KMS-11 (cell line): ENCODE measurements around the gene ABTB2.

Experiments used
- H2AFZ ChIP-seq: fragments of 200-600 bp; sonication (generic); 2 replicates; pipeline ENCODE4 v1.6.1; 2016; ENCODE audit warnings: antibody characterized with exemption, mixed run types, low read depth
- H3K27ac ChIP-seq: fragments of 200-600 bp; sonication (generic); 2 replicates; pipeline ENCODE4 v1.6.1; 2016; ENCODE audit warnings: mild to moderate bottlenecking, mixed run types
- H3K27me3 ChIP-seq: fragments of 200-600 bp; sonication (generic); 2 replicates; pipeline ENCODE4 v1.6.1; 2017; ENCODE audit warnings: mild to moderate bottlenecking, low read depth, mixed run types, moderate library complexity; ENCODE audit not compliant: insufficient read depth
- H3K36me3 ChIP-seq: fragments of 200-600 bp; sonication (generic); 2 replicates; pipeline ENCODE4 v1.6.1; 2017; ENCODE audit warnings: mild to moderate bottlenecking, mixed run types; ENCODE audit not compliant: insufficient read depth
- H3K4me1 ChIP-seq: fragments of 200-600 bp; sonication (generic); 2 replicates; pipeline ENCODE4 v1.6.1; 2016; ENCODE audit warnings: mild to moderate bottlenecking, low read depth, mixed run types; ENCODE audit not compliant: poor library complexity, severe bottlenecking
- H3K4me2 ChIP-seq: fragments of 200-600 bp; sonication (generic); 2 replicates; pipeline ENCODE4 v1.7.0; 2016; ENCODE audit warnings: mild to moderate bottlenecking, mixed run types
- H3K4me3 ChIP-seq: fragments of 200-600 bp; sonication (generic); IDR thresholded peaks from 2 replicates; pipeline ENCODE4 v1.6.1; 2017; ENCODE audit warnings: low read depth, low read length, mixed read lengths; ENCODE audit not compliant: insufficient read depth
- H3K79me2 ChIP-seq: fragments of 200-600 bp; sonication (generic); 2 replicates; pipeline ENCODE4 v1.6.1; 2016; ENCODE audit warnings: low read depth, mixed run types; ENCODE audit not compliant: insufficient read depth
- H3K9ac ChIP-seq: fragments of 200-600 bp; sonication (generic); 2 replicates; pipeline ENCODE4 v1.6.1; 2016; ENCODE audit warnings: mild to moderate bottlenecking, mixed run types
- H4K20me1 ChIP-seq: fragments of 200-600 bp; sonication (generic); 2 replicates; pipeline ENCODE4 v1.6.1; 2016; ENCODE audit warnings: mild to moderate bottlenecking, mixed run types; ENCODE audit not compliant: insufficient read depth
- CTCF ChIP-seq: fragments of 200-600 bp; sonication (generic); conservative IDR thresholded peaks from 2 replicates; pipeline ENCODE4 v1.6.1; 2017; ENCODE audit warnings: low read depth, mild to moderate bottlenecking, antibody characterized with exemption, low read length, moderate library complexity, mixed read lengths

The ABTB2 gene

GRCh38 chr11:34284156-34284555 lies 73.7 kb downstream of the ABTB2 start:
- no peak overlapping the region for H3K9ac ChIP-seq
- no peak overlapping the region for H3K4me3 ChIP-seq
- no peaks in the 10 kb centered on the region for H3K4me1 ChIP-seq
- H3K36me3 ChIP-seq, result no peaks in the 10 kb centered on the region
- H3K27me3 ChIP-seq, result no peaks in the 10 kb centered on the region
- no peaks in the 10 kb centered on the region for H4K20me1 ChIP-seq
- TF ChIP-seq CTCF, result no peak
- no peak overlapping the region for H2AFZ ChIP-seq
- H3K4me2 ChIP-seq, result no peak overlapping the region
- no peaks in the 10 kb centered on the region for H3K79me2 ChIP-seq
- no peak overlapping the region for H3K27ac ChIP-seq

GRCh38 chr11:34280945-34281872 lies 76.6 kb downstream of the ABTB2 start:
- Histone ChIP-seq H3K27ac (no peak overlapping the region), H3K27me3 (no peaks in the 10 kb centered on the region), H3K4me3 (no peak overlapping the region), H3K79me2 (no peaks in the 10 kb centered on the region), H3K4me1 (no peaks in the 10 kb centered on the region), H3K36me3 (no peaks in the 10 kb centered on the region), H3K4me2 (no peak overlapping the region), H3K9ac (no peak overlapping the region), H4K20me1 (no peaks in the 10 kb centered on the region), H2AFZ (no peak overlapping the region)
- no peak for TF ChIP-seq CTCF

GRCh38 chr11:34278693-34279297 lies 79.0 kb downstream of the ABTB2 start:
- H3K4me1 ChIP-seq, result no peaks in the 10 kb centered on the region
- no peak overlapping the region for H3K27ac ChIP-seq
- H3K4me3 ChIP-seq, result no peak overlapping the region
- H4K20me1 ChIP-seq, result no peaks in the 10 kb centered on the region
- H3K27me3 ChIP-seq, result no peaks in the 10 kb centered on the region
- TF ChIP-seq CTCF, result no peak
- no peaks in the 10 kb centered on the region for H3K79me2 ChIP-seq
- H2AFZ ChIP-seq, result no peak overlapping the region
- H3K9ac ChIP-seq, result no peak overlapping the region
- H3K4me2 ChIP-seq, result no peak overlapping the region
- H3K36me3 ChIP-seq, result no peaks in the 10 kb centered on the region

GRCh38 chr11:34278175-34278574 lies 79.6 kb downstream of the ABTB2 start:
- Histone ChIP-seq H3K79me2 (no peaks in the 10 kb centered on the region), H3K36me3 (no peaks in the 10 kb centered on the region), H3K27ac (no peak overlapping the region), H4K20me1 (no peaks in the 10 kb centered on the region), H3K4me3 (no peak overlapping the region), H3K4me2 (no peak overlapping the region), H3K27me3 (no peaks in the 10 kb centered on the region), H3K4me1 (no peaks in the 10 kb centered on the region), H2AFZ (no peak overlapping the region), H3K9ac (no peak overlapping the region)
- no peak for TF ChIP-seq CTCF
